ENCODE results near the gene MRPL27.
"Not testable (repeated sequence)": the region's sequence is repeated elsewhere in the genome, so short reads cannot be mapped to it uniquely, and the experiment has no call there.

MRPL27 gene

GRCh38 chr17:50347117-50347893 lies 25.7 kb downstream of the MRPL27 start:
- no peaks in the 10 kb centered on the region for H3K36me3 ChIP-seq (ENCODE audit: control insufficient read depth, insufficient read depth, low read length)
- H3K4me1 ChIP-seq (ENCODE audit: control insufficient read depth, insufficient read depth, low read length): peaks cover 13% of the 10 kb centered on the region
- no peak overlapping the region for H3K9ac ChIP-seq (ENCODE audit: low read depth, low read length)
- no peaks in the 10 kb centered on the region for H3K9me3 ChIP-seq (ENCODE audit: control insufficient read depth, insufficient read depth, low read length)
- peaks cover 10% of the 10 kb centered on the region for H3K27me3 ChIP-seq (ENCODE audit: control insufficient read depth, insufficient read depth, low read length)
- H3K4me3 ChIP-seq (ENCODE audit: low read depth, low read length): peak overlapping the region; percentile 95

DNA sequence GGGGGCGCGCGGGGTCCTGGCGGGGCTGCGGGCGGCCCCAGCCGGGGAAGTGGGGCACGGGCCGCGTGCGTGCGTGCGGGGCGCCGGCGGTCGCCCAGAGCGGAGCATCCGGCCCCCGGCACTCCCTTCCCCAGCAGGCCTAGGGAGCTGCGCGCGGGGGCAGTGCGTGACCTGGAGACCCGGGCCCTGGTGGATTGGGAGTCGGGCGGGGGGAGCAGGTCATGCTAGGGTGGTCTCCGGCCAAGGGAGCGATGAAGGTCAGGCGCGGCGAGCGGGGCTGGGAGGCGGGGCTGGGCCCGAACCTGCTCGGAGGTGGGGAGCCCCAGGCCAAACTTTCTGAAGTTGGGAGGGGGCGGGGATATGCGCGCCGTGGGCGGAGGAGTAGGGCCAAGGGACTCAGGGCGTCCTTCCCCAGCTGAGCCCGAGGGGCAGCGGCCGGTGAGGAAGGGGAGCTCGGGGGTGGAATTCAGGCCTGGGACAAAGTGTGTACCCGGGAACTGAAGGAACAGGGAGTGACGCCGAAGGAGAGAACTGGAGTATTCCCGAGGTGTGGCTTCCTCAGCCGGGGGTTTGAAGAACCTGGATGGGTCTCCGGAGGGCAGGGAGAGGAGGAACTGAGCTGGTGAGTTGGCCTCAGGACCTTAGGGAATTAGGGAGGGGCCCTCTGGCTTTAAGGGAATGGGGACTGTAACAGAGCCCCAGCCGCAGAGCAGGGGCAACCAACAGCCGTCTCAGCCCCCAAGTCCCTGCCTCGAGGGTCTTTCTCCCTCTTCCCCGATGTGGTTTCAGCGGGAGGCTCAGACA lies 26.5 kb downstream of the MRPL27 start:
- H3K9me3 ChIP-seq (ENCODE audit: control insufficient read depth, insufficient read depth, low read length): no peaks in the 10 kb centered on the region
- peak overlapping the region; percentile 95 for H3K4me3 ChIP-seq (ENCODE audit: low read depth, low read length)
- peak overlapping the region; percentile 37 for H3K9ac ChIP-seq (ENCODE audit: low read depth, low read length)

GRCh38 chr17:50345432-50346312 lies 27.3 kb downstream of the MRPL27 start, which contains the start of gene XYLT2:
Gene XYLT2, plus strand, starts transcription at chr17:50346126. Its CDS starts 15 bp downstream, at chr17:50346141.
- H3K4me1 ChIP-seq (ENCODE audit: control insufficient read depth, insufficient read depth, low read length): peaks cover 13% of the 10 kb centered on the region
- peaks cover 10% of the 10 kb centered on the region for H3K27me3 ChIP-seq (ENCODE audit: control insufficient read depth, insufficient read depth, low read length)
- no peaks in the 10 kb centered on the region for H3K9me3 ChIP-seq (ENCODE audit: control insufficient read depth, insufficient read depth, low read length)
- H3K36me3 ChIP-seq (ENCODE audit: control insufficient read depth, insufficient read depth, low read length): no peaks in the 10 kb centered on the region
- H3K4me3 ChIP-seq (ENCODE audit: low read depth, low read length): peak within 1 kb of the TSS; percentile 95
- peak within 1 kb of the TSS; percentile 37 for H3K9ac ChIP-seq (ENCODE audit: low read depth, low read length)

More for the DNA sequence above, 26.5 kb downstream of the MRPL27 start:
- no peaks in the 10 kb centered on the region for H3K36me3 ChIP-seq (ENCODE audit: control insufficient read depth, insufficient read depth, low read length)
- H3K4me1 ChIP-seq (ENCODE audit: control insufficient read depth, insufficient read depth, low read length): peaks cover 13% of the 10 kb centered on the region
- peaks cover 10% of the 10 kb centered on the region for H3K27me3 ChIP-seq (ENCODE audit: control insufficient read depth, insufficient read depth, low read length)

DNA sequence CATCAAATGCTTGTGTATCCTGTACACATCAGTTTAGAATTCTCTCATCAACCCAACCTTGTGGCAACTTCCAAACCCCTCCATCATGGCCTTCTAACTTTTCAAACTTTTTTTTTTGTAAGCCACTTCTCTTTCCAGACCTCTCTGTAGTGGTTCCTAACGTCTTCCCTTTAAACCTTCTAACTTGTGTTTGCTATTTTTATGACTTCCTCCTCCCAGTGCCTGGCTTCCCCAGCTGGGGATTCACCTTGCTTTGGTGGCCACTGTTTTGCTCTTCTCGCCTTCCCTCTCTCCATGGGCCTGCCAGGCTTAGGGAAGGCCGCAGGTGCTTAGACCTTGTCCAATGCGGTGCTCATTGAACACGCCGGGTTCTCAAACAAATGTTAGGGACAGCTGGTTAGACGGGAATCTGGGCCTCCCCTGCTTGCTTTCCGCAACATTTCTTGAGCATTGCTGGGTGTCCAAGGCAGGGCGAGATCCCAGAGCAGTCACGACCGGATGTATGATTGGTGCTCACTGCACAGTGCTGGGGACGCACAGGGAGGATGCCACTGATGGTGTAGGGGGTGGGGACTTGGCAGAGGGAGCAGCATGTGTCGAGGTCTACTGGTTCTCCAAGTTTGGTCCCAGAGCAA lies 28.1 kb downstream of the MRPL27 start:
- Histone ChIP-seq H3K27me3 (ENCODE audit: control insufficient read depth, insufficient read depth, low read length) (peaks cover 10% of the 10 kb centered on the region), H3K9me3 (ENCODE audit: control insufficient read depth, insufficient read depth, low read length) (no peaks in the 10 kb centered on the region), H3K9ac (ENCODE audit: low read depth, low read length) (no peak overlapping the region), H3K36me3 (ENCODE audit: control insufficient read depth, insufficient read depth, low read length) (no peaks in the 10 kb centered on the region), H3K4me3 (ENCODE audit: low read depth, low read length) (peak overlapping the region; percentile 73), H3K4me1 (ENCODE audit: control insufficient read depth, insufficient read depth, low read length) (peaks cover 13% of the 10 kb centered on the region)

GRCh38 chr17:50339381-50339780 lies 33.6 kb downstream of the MRPL27 start:
- no peaks in the 10 kb centered on the region for H3K4me1 ChIP-seq (ENCODE audit: control insufficient read depth, insufficient read depth, low read length)
- H3K36me3 ChIP-seq (ENCODE audit: control insufficient read depth, insufficient read depth, low read length): no peaks in the 10 kb centered on the region
- no peaks in the 10 kb centered on the region for H3K9me3 ChIP-seq (ENCODE audit: control insufficient read depth, insufficient read depth, low read length)
- H3K27me3 ChIP-seq (ENCODE audit: control insufficient read depth, insufficient read depth, low read length): no peaks in the 10 kb centered on the region
- no peak overlapping the region for H3K4me3 ChIP-seq (ENCODE audit: low read depth, low read length)
- no peak overlapping the region for H3K9ac ChIP-seq (ENCODE audit: low read depth, low read length)

GRCh38 chr17:50338645-50339044 lies 34.3 kb downstream of the MRPL27 start:
- no peaks in the 10 kb centered on the region for H3K27me3 ChIP-seq (ENCODE audit: control insufficient read depth, insufficient read depth, low read length)
- no peaks in the 10 kb centered on the region for H3K36me3 ChIP-seq (ENCODE audit: control insufficient read depth, insufficient read depth, low read length)

DNA sequence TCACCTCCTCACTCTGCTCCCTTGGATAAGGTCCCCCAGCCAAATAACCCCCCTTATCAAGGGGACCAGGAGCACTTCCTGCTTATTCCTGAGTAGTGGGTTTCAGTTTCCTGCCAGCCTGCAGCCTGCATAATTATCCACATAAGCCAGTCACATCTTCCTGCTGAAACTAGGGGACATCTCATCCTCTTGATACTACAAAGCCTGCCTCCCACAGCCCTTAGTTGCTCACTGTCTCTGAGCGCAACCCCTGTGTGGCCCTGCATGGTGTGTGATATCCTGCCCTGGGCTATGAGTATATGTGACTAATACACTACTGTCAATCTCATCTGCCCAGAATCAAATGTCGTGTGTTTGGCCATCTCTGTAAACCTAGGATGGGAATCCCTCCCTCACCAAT lies 35.0 kb downstream of the MRPL27 start:
- Histone ChIP-seq H3K9me3 (ENCODE audit: control insufficient read depth, insufficient read depth, low read length) (no peaks in the 10 kb centered on the region), H3K4me3 (ENCODE audit: low read depth, low read length) (no peak overlapping the region), H3K4me1 (ENCODE audit: control insufficient read depth, insufficient read depth, low read length) (peaks cover 3% of the 10 kb centered on the region), H3K36me3 (ENCODE audit: control insufficient read depth, insufficient read depth, low read length) (no peaks in the 10 kb centered on the region), H3K9ac (ENCODE audit: low read depth, low read length) (no peak overlapping the region), H3K27me3 (ENCODE audit: control insufficient read depth, insufficient read depth, low read length) (no peaks in the 10 kb centered on the region)

More at GRCh38 chr17:50338645-50339044, 34.3 kb downstream of the MRPL27 start:
- H3K9me3 ChIP-seq (ENCODE audit: control insufficient read depth, insufficient read depth, low read length): no peaks in the 10 kb centered on the region
- H3K9ac ChIP-seq (ENCODE audit: low read depth, low read length): no peak overlapping the region
- no peak overlapping the region for H3K4me3 ChIP-seq (ENCODE audit: low read depth, low read length)
- H3K4me1 ChIP-seq (ENCODE audit: control insufficient read depth, insufficient read depth, low read length): peaks cover under 1% of the 10 kb centered on the region

GRCh38 chr17:50333291-50334057 lies 39.5 kb downstream of the MRPL27 start:
- H3K4me1 ChIP-seq (ENCODE audit: control insufficient read depth, insufficient read depth, low read length); H3K9me3 ChIP-seq (ENCODE audit: control insufficient read depth, insufficient read depth, low read length); H3K4me3 ChIP-seq (ENCODE audit: low read depth, low read length); H3K9ac ChIP-seq (ENCODE audit: low read depth, low read length); H3K36me3 ChIP-seq (ENCODE audit: control insufficient read depth, insufficient read depth, low read length); H3K27me3 ChIP-seq (ENCODE audit: control insufficient read depth, insufficient read depth, low read length): not testable (repeated sequence)

GRCh38 chr17:50332196-50332595 lies 40.8 kb downstream of the MRPL27 start:
- peaks cover 3% of the 10 kb centered on the region for H3K4me1 ChIP-seq (ENCODE audit: control insufficient read depth, insufficient read depth, low read length)
- no peak overlapping the region for H3K4me3 ChIP-seq (ENCODE audit: low read depth, low read length)
- no peak overlapping the region for H3K9ac ChIP-seq (ENCODE audit: low read depth, low read length)
- H3K9me3 ChIP-seq (ENCODE audit: control insufficient read depth, insufficient read depth, low read length): no peaks in the 10 kb centered on the region
- no peaks in the 10 kb centered on the region for H3K27me3 ChIP-seq (ENCODE audit: control insufficient read depth, insufficient read depth, low read length)
- no peaks in the 10 kb centered on the region for H3K36me3 ChIP-seq (ENCODE audit: control insufficient read depth, insufficient read depth, low read length)

DNA sequence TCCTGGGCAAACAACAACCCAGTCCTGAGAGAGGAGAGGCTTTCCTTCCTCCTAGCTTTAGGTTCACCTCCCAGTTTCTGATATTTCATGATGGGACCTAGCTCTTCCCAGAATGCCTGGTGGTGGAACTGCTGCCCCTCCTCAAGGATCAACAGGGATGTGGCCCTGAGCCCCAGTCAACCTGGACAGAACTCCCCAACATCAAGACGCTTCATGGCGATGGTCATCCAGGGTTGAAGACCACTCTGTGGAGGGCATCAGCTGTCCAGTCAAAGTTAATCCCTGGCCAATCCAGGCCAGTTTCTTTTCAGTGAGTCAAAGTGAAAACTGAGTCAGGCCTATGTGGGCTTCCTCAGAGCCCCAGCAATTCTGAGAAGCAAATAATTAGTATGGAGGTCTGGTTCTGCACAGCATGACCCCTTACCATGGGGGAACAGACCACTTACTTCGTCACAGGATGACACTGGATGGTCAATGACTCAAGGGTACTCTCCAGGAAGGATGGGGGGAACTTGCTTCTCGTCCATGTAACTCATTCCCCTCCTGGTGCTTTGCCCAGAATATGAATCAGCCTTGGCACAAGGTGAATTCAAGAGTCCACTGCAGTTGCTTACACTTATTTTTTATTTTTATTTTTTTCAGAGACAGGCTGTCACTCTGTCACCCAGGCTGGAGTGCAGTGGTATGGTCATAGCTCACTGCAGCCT lies 41.7 kb downstream of the MRPL27 start:
- Histone ChIP-seq H3K4me3 (ENCODE audit: low read depth, low read length) (no peak overlapping the region), H3K27me3 (ENCODE audit: control insufficient read depth, insufficient read depth, low read length) (no peaks in the 10 kb centered on the region), H3K9ac (ENCODE audit: low read depth, low read length) (no peak overlapping the region), H3K4me1 (ENCODE audit: control insufficient read depth, insufficient read depth, low read length) (peaks cover 3% of the 10 kb centered on the region), H3K9me3 (ENCODE audit: control insufficient read depth, insufficient read depth, low read length) (no peaks in the 10 kb centered on the region), H3K36me3 (ENCODE audit: control insufficient read depth, insufficient read depth, low read length) (no peaks in the 10 kb centered on the region)

Measured in iPS-15b (cell line).